NB4 (cell line): ENCODE data around the gene ROBO1.

Experiments used
- MYC ChIP-seq: IDR thresholded peaks from 2 replicates; pipeline ENCODE4 v1.6.1; 2011; ENCODE audit warnings: low read depth, low read length
- POLR2A ChIP-seq: IDR thresholded peaks from 2 replicates; pipeline ENCODE4 v1.6.1; 2011; ENCODE audit warnings: mild to moderate bottlenecking; ENCODE audit not compliant: insufficient read length; ENCODE audit errors: extremely low read depth
- TF ChIP-seq, protein P1 (sequence below): IDR thresholded peaks from one replicate; pipeline ENCODE4 v1.5.1; 2012; ENCODE audit warnings: low read depth, low read length
- TF ChIP-seq, protein P2 (sequence below): IDR thresholded peaks from 2 replicates; pipeline ENCODE4 v1.6.1; 2011; ENCODE audit warnings: low read depth, low read length

- TF ChIP-seq, protein P1, sequence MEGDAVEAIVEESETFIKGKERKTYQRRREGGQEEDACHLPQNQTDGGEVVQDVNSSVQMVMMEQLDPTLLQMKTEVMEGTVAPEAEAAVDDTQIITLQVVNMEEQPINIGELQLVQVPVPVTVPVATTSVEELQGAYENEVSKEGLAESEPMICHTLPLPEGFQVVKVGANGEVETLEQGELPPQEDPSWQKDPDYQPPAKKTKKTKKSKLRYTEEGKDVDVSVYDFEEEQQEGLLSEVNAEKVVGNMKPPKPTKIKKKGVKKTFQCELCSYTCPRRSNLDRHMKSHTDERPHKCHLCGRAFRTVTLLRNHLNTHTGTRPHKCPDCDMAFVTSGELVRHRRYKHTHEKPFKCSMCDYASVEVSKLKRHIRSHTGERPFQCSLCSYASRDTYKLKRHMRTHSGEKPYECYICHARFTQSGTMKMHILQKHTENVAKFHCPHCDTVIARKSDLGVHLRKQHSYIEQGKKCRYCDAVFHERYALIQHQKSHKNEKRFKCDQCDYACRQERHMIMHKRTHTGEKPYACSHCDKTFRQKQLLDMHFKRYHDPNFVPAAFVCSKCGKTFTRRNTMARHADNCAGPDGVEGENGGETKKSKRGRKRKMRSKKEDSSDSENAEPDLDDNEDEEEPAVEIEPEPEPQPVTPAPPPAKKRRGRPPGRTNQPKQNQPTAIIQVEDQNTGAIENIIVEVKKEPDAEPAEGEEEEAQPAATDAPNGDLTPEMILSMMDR = no peak
- no peak for TF ChIP-seq POLR2A
- TF ChIP-seq, protein P2, sequence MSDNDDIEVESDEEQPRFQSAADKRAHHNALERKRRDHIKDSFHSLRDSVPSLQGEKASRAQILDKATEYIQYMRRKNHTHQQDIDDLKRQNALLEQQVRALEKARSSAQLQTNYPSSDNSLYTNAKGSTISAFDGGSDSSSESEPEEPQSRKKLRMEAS = no peak
- no peak for TF ChIP-seq MYC
These were observed 937.3 kb downstream of the ROBO1 start for GRCh38 chr3:78830470-78830869.
